OCI-LY3 (cell line): ENCODE results near the gene HAPSTR1.

ENCODE experiments used
- CTCF ChIP-seq: fragments of 200-600, 300-600 bp; sonication (generic); IDR thresholded peaks from 2 replicates; pipeline ENCODE4 v1.5.1; 2014; ENCODE audit warnings: antibody characterized with exemption, low read length, low read depth
- EZH2phosphoT487 ChIP-seq: fragments of 200-600 bp; shearing (Covaris generic); IDR thresholded peaks from 2 replicates; pipeline ENCODE4 v1.6.1; 2018; ENCODE audit warnings: antibody characterized with exemption, mixed run types, low read depth

GRCh38 chr16:9114112-9114511 lies 22.7 kb downstream of the HAPSTR1 start:
- TF ChIP-seq CTCF (no peak), EZH2phosphoT487 (no peak)
